HCT116 (cell line): ENCODE measurements around the gene NNAT. TPM values are rescaled to one million over a fixed set of nuclear protein-coding genes. Genes with fewer than 3 reads are reported as not detected.
"Not testable (repeated sequence)": the region's sequence is repeated elsewhere in the genome, so short reads cannot be mapped to it uniquely, and the experiment has no call there.

Experiments
- ATAC-seq: fragments of 200-7000 bp; cut with Tn5 transposase; 2 replicates; pipeline ENCODE4 v1.9.1; 2020; ENCODE audit warnings: mild to moderate bottlenecking, moderate library complexity
- BruUV-seq: library from RNA; stranded (reverse); fragments of 400-500 nt; replicated peaks from 2 replicates; lab custom pipeline; 2021; lab: Mats Ljungman, UMichigan
- CTCF ChIA-PET: fragments of 300-600 bp; sonication (Branson Sonifier 250); formaldehyde crosslinking; loops from one replicate; lab custom pipeline; 2021; ENCODE audit warnings: antibody characterized with exemption; lab: Charles Lee
- POLR2A ChIA-PET: fragments of 300-600, 350-600 bp; sonication (Branson Sonifier 250); formaldehyde crosslinking; loops from one replicate; lab custom pipeline; 2021; ENCODE audit warnings: antibody characterized with exemption; lab: Charles Lee
- RAD21 ChIA-PET, 2 experiments: fragments of 300-600 bp; sonication (Branson Sonifier 250); formaldehyde crosslinking; loops; one replicate each; lab custom pipeline; 2023; ENCODE audit warnings: low total read pairs in 2 of 2; ENCODE audit not compliant: uncharacterized antibody in 2 of 2, unreplicated experiment in 2 of 2, low non-redundant PET in 1 of 2; lab: Charles Lee
- DNase-seq: peaks from one replicate; pipeline ENCODE4 v3.0.0-alpha.2; 2010; ENCODE audit warnings: low read depth, low spot score
- H2AFZ ChIP-seq: fragments of 200-600 bp; shearing (Covaris generic), sonication (generic); 2 replicates; pipeline ENCODE4 v1.6.1; 2017; ENCODE audit warnings: low read depth, mixed run types, mixed read lengths, antibody characterized with exemption, low read length; ENCODE audit not compliant: poor library complexity, severe bottlenecking
- H3K27ac ChIP-seq: 2 replicates; pipeline ENCODE4 v1.5.1; 2012; ENCODE audit warnings: low read depth, low read length
- H3K27me3 ChIP-seq: fragments of 200-600 bp; sonication (generic); 2 replicates; pipeline ENCODE4 v1.6.1; 2016; ENCODE audit warnings: mixed run types, low read length, mixed read lengths; ENCODE audit not compliant: insufficient read depth
- H3K36me3 ChIP-seq, 2 experiments: fragments of 200-500 bp in 1 of 2; fragments of 200-600 bp in 1 of 2; sonication (Bioruptor generic) in 1 of 2; sonication (generic) in 1 of 2; 2 replicates each; pipeline versions ENCODE4 v1.5.1 to v1.6.1; 2014 to 2016; ENCODE audit warnings: low read length in 2 of 2, inconsistent platforms in 1 of 2, mixed read lengths in 1 of 2, mixed run types in 1 of 2; ENCODE audit not compliant: insufficient read depth in 2 of 2, control insufficient read depth in 1 of 2
- H3K4me1 ChIP-seq, 2 experiments: fragments of 200-600 bp in 1 of 2; sonication (generic) in 1 of 2; 2 replicates each; pipeline versions ENCODE4 v1.5.1 to v1.6.1; 2012 to 2017; ENCODE audit warnings: low read length in 2 of 2, inconsistent platforms in 1 of 2, mild to moderate bottlenecking in 1 of 2, mixed read lengths in 1 of 2, mixed run types in 1 of 2, moderate library complexity in 1 of 2; ENCODE audit not compliant: insufficient read depth in 2 of 2, control insufficient read depth in 1 of 2
- H3K4me2 ChIP-seq: fragments of 200-600 bp; sonication (generic); 2 replicates; pipeline ENCODE4 v1.6.1; 2017; ENCODE audit warnings: mixed run types, low read length, mixed read lengths
- H3K4me3 ChIP-seq, 2 experiments: fragments of 200-600 bp in 1 of 2; sonication (generic) in 1 of 2; replicated peaks in 1 of 2; 2 replicates each; pipeline ENCODE4 v1.5.1; 2011 to 2016; ENCODE audit warnings: low read length in 2 of 2, control low read depth in 1 of 2, low read depth in 1 of 2, mild to moderate bottlenecking in 1 of 2, mixed read lengths in 1 of 2, mixed run types in 1 of 2
- H3K79me2 ChIP-seq: fragments of 200-600 bp; sonication (generic); 2 replicates; pipeline ENCODE4 v1.6.1; 2017; ENCODE audit warnings: mild to moderate bottlenecking, mixed run types, low read length, moderate library complexity, mixed read lengths; ENCODE audit not compliant: insufficient read depth
- H3K9ac ChIP-seq: fragments of 200-600 bp; sonication (generic); 2 replicates; pipeline ENCODE4 v1.6.1; 2016; ENCODE audit warnings: low read length, mixed read lengths
- H3K9me2 ChIP-seq: fragments of 200-600 bp; sonication (generic), shearing (Covaris generic); 2 replicates; pipeline ENCODE4 v1.6.1; 2017; ENCODE audit warnings: mixed run types, mild to moderate bottlenecking, moderate library complexity; ENCODE audit not compliant: insufficient read depth
- H3K9me3 ChIP-seq, 2 experiments: fragments of 200-500 bp in 1 of 2; fragments of 200-600 bp in 1 of 2; sonication (Bioruptor generic) in 1 of 2; sonication (generic) in 1 of 2; 2 replicates each; pipeline ENCODE4 v1.6.1; 2014 to 2017; ENCODE audit warnings: low read length in 2 of 2, mixed read lengths in 2 of 2, inconsistent platforms in 1 of 2, low read depth in 1 of 2, mild to moderate bottlenecking in 1 of 2, mixed run types in 1 of 2, moderate library complexity in 1 of 2; ENCODE audit not compliant: control insufficient read depth in 1 of 2, insufficient read depth in 1 of 2
- H4K20me1 ChIP-seq: fragments of 200-600 bp; sonication (generic), shearing (Covaris generic); 2 replicates; pipeline ENCODE4 v1.6.1; 2017; ENCODE audit warnings: mixed run types, mild to moderate bottlenecking, moderate library complexity; ENCODE audit not compliant: insufficient read depth
- CBX3 ChIP-seq: IDR thresholded peaks from 2 replicates; pipeline ENCODE4 v1.6.1; 2012; ENCODE audit warnings: low read depth
- CTCF ChIP-seq, 3 experiments: fragments of 200-600 bp in 1 of 3; sonication (generic) in 1 of 3; IDR thresholded peaks in 2 of 3; conservative IDR thresholded peaks in 1 of 3; 2 replicates each; pipeline ENCODE4 v1.5.1; 2012 to 2017; ENCODE audit warnings: low read depth in 2 of 3, low read length in 2 of 3, antibody characterized with exemption in 1 of 3, borderline replicate concordance in 1 of 3, control low read depth in 1 of 3, mild to moderate bottlenecking in 1 of 3, mixed read lengths in 1 of 3, mixed run types in 1 of 3, moderate library complexity in 1 of 3; ENCODE audit not compliant: insufficient read depth in 1 of 3
- EZH2 ChIP-seq: fragments of 200-600 bp; sonication (generic); IDR thresholded peaks from 2 replicates; pipeline ENCODE4 v1.6.1; 2017; ENCODE audit warnings: antibody characterized with exemption, mixed run types
- FOSL1 ChIP-seq: IDR thresholded peaks from 2 replicates; pipeline ENCODE4 v1.6.1; 2012; ENCODE audit warnings: low read depth
- MAX ChIP-seq: IDR thresholded peaks from 2 replicates; pipeline ENCODE4 v1.6.1; 2012
- RAD21 ChIP-seq: IDR thresholded peaks from 2 replicates; pipeline ENCODE4 v1.6.1; 2012; ENCODE audit warnings: low read depth, mild to moderate bottlenecking
- REST ChIP-seq: IDR thresholded peaks from 2 replicates; pipeline ENCODE4 v1.6.1; 2012; ENCODE audit warnings: low read depth
- ZBTB33 ChIP-seq: IDR thresholded peaks from 2 replicates; pipeline ENCODE4 v1.6.1; 2011; ENCODE audit warnings: mild to moderate bottlenecking, low read length, moderate library complexity; ENCODE audit not compliant: insufficient replicate concordance; ENCODE audit errors: extremely low read depth
- intact Hi-C: fragments of 100-400 bp; cut with micrococcal nuclease; formaldehyde crosslinking; loops from 2 replicates; pipeline ENCODE4 v1.10.0; 2022
- total RNA-seq: library from RNA; stranded (reverse); gene quantifications from one replicate; pipeline ENCODE4 v1.2.1, GENCODE V29; 2021; ENCODE audit not compliant: unreplicated experiment

NNAT gene
- total RNA-seq, 1 experiment from 2014 or later, result not detected

- TF ChIP-seq ZBTB33, result no peak
- TF ChIP-seq MAX, result no peak
- TF ChIP-seq FOSL1, result no peak
Observed at GRCh38 chr20:37484331-37484730, 36.7 kb upstream of the NNAT start (continued).

- CTCF ChIA-PET, ATAC-seq, intact Hi-C loops: not testable (repeated sequence)
Observed at GRCh38 chr20:37486209-37486608, 34.8 kb upstream of the NNAT start.

GRCh38 chr20:37490663-37491350 lies 30.2 kb upstream of the NNAT start:
- Histone ChIP-seq H3K27me3 (no peaks in the 10 kb centered on the region), H3K79me2 (no peaks in the 10 kb centered on the region), H3K36me3 (no peaks in the 10 kb centered on the region), H3K9me3 (no peaks in the 10 kb centered on the region), H3K9ac (no peak overlapping the region), H3K4me2 (no peak overlapping the region), H3K27ac (no peak overlapping the region), H3K9me2 (no peaks in the 10 kb centered on the region), H2AFZ (no peak overlapping the region), H3K4me1 (no peaks in the 10 kb centered on the region), H4K20me1 (no peaks in the 10 kb centered on the region), H3K4me3 (no peak overlapping the region)
- no TSS peak for BruUV-seq
- DNase-seq (no peak), ATAC-seq (no peak)
- ChIA-PET POLR2A (no interaction called here), RAD21 (no interaction called here), CTCF (no interaction called here)
- no peak for TF ChIP-seq EZH2
- TF ChIP-seq REST, result no peak
- no peak for TF ChIP-seq CBX3
- no peak for TF ChIP-seq CTCF (IDR thresholded peaks at IDR 0.05 in 2 of 3, conservative IDR thresholded peaks at IDR 0.05 in 1 of 3; ENCODE audit: borderline replicate concordance in 1 of 3, insufficient read depth in 1 of 3, low read depth in 2 of 3, low read length in 2 of 3)
- no peak for TF ChIP-seq RAD21
- intact Hi-C loops, result no loop called here

More at GRCh38 chr20:37486209-37486608, 34.8 kb upstream of the NNAT start:
- H3K9ac ChIP-seq, RAD21 ChIA-PET, H3K4me1 ChIP-seq, BruUV-seq, H4K20me1 ChIP-seq, H3K4me2 ChIP-seq, H3K9me3 ChIP-seq, H3K36me3 ChIP-seq, H3K27ac ChIP-seq, POLR2A ChIA-PET, DNase-seq, H3K79me2 ChIP-seq, H3K4me3 ChIP-seq, H3K9me2 ChIP-seq, H2AFZ ChIP-seq: not testable (repeated sequence)
- peaks cover 31% of the 10 kb centered on the region for H3K27me3 ChIP-seq
